GM10847 (cell line): ENCODE results near the gene CEACAM19.

ENCODE experiments used
- POLR2A ChIP-seq: IDR thresholded peaks from 2 replicates; pipeline ENCODE4 v1.6.1; 2011; ENCODE audit not compliant: insufficient read length; ENCODE audit errors: extremely low read depth

Gene CEACAM19

DNA sequence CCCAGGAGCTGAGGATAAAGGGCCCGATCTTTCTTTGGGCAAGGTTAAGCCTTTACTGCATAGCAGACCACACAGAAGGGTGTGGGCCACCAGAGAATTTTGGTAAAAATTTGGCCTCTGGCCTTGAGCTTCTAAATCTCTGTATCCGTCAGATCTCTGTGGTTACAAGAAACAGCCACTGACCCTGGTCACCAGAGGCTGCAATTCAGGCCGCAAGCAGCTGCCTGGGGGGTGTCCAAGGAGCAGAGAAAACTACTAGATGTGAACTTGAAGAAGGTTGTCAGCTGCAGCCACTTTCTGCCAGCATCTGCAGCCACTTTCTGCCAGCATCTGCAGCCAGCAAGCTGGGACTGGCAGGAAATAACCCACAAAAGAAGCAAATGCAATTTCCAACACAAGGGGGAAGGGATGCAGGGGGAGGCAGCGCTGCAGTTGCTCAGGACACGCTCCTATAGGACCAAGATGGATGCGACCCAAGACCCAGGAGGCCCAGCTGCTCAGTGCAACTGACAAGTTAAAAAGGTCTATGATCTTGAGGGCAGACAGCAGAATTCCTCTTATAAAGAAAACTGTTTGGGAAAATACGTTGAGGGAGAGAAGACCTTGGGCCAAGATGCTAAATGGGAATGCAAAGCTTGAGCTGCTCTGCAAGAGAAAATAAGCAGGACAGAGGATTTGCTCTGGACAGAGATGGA, 8.4 kb upstream of the CEACAM19 start:
- no peak for TF ChIP-seq POLR2A

DNA sequence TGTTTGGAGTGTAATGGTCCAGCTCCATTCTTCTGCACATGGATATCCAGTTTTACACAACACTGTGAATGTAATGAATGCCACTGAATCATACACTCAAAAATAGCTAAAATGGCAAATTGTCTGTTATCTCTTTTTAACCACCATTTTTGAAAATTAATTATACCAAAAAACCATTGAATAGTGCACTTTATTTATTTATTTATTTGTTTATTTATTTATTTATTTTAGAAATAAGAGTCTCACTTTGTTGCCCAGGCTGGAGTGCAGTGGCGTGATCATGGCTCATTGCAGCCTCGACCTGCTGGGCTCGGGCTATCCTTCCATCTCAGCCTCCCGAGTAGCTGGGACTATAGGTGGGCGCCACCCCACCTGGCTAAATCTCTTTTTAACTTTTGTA, 7.3 kb upstream of the CEACAM19 start:
- TF ChIP-seq POLR2A = no peak

DNA sequence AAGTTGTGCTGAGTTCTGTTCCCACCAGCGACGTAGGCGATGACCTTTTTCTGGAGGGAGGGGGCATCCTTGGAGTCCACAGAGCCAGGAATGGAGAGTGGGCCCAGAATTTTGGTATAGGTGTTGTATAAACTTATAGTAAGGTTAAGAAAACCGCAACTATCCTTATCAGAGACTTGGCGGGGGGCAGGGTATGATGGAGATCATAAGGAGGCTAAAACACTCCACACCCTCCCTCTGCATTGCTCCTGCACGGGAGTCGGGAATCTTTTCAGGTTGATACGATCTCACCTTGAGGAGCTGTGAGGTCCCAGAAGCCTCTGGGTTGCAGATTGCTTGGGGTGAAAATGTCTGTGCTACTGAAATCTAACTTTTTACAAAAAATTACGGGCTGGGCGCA, 6.3 kb upstream of the CEACAM19 start:
- no peak for TF ChIP-seq POLR2A

DNA sequence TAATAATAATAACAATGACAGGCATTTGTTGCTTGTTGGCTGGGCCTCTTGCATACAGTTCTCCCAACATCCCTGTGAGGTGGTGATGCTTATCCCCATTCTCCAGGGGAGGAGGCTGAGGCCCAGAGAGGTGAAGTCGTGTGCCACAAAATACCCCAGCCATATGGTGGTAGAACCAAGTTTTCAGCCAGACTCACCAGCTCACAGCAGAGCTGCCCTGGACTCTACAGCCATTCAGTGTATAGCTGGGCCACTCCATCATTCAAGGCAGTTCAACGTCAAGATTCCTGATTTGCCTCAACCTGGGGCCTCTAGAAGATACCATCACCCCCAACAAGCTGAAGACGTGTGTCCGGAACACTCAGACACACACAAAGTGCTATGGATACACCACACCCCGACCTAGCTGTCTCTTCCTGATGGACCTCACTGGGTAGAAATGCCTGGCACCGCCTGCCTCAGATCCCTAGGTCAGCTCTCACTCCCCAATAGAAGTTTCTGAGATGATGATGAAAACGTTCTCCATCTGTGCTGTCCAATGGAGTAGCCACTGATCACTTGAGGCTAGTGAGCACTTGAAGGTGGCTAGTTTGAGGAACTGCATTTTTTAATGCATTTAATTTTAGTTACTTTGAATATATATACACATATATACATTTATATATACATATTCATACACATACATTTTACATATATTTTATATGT, 4.3 kb upstream of the CEACAM19 start:
- TF ChIP-seq POLR2A = no peak

DNA sequence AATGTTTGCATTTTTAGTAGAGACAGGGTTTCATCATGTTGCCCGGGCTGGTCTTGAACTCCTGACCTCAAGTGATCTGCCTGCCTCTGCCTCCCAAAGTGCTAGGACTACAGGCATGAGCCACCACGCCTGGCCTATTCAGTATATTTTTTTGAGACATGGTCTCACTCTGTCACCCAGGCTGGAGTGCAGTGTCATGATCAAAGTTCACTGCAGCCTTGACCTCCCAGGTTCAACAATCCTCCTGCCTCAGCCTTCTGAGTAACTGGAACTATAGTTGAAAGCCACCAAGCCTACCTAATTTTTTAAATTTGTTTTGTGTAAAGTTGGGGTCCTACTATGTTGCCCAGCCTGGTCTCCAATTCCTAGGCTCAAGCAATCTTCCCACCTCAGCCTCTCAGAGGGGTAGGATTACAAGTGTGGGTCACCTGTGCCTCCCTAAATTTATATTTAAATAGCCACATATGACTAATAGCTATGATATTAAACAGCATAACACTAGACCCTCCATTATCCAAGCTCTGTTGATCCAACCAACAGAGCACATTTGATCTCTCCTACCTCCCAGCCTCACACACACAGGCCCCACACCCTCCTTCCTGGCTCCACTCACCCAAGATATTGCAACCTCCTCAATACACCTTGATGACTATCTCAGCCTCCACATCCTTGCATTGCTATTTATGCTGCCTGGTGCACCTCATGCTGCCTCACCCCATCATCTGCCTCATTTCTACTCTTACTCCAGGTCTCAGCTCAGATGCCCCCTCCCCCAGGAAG, 2.1 kb upstream of the CEACAM19 start:
- TF ChIP-seq POLR2A = no peak

DNA sequence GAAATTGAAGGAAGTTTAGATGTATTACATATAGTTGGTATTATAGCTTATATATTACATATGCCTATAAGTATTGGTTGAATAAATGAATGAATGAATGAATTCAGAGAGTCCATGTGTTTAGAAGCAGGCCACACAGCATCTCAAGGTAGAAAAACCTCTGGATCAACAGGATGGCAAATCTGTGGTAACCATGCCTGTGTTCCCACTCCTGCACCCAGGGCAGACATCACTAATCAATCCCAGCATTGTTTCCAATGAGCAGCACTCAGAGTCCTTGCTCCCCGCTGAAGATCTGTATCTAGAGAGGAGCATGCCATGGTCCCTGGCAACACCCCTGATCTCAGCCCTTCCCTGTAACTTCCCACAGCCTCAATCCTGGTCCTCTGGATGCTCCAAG, 944 bp downstream of the CEACAM19 start:
- TF ChIP-seq POLR2A = no peak

DNA sequence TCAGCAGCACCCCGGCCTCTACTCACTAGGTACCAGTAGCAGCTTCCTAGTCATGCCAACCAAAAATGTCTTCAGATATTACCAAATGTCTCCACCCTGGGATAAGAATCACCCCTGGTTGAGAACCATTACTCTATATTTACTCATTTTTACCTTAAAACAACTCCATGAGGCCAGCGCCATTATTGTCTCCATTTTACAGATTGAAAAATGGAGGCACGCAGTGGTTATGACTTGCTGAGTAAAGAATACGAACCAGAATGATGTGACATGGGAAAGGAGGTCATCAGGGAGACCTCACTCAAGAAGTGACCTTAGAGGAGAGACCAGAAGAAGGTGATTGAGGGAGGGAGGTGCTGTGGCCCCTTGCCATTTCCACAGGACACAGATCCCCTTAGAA, 2.2 kb downstream of the CEACAM19 start:
- TF ChIP-seq POLR2A = no peak

DNA sequence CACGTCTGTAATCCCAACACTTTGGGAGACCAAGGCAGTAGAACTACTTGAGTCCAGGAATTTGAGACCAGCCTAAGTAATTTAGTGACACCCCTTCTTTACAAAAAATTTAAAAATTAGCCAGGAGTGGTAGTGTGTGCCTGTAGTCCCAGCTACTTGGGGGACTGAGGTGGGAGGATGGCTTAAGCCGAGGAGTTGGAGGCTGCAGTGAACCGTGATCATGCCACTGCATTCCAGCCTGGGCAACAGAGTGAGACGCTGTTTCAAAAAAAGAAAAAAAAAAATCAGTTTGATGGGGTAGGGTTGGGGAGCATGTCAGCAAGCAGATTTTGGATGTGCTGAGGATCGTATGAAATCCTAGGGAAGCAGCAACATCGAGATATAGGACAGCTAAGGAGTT, 4.2 kb downstream of the CEACAM19 start:
- no peak for TF ChIP-seq POLR2A

DNA sequence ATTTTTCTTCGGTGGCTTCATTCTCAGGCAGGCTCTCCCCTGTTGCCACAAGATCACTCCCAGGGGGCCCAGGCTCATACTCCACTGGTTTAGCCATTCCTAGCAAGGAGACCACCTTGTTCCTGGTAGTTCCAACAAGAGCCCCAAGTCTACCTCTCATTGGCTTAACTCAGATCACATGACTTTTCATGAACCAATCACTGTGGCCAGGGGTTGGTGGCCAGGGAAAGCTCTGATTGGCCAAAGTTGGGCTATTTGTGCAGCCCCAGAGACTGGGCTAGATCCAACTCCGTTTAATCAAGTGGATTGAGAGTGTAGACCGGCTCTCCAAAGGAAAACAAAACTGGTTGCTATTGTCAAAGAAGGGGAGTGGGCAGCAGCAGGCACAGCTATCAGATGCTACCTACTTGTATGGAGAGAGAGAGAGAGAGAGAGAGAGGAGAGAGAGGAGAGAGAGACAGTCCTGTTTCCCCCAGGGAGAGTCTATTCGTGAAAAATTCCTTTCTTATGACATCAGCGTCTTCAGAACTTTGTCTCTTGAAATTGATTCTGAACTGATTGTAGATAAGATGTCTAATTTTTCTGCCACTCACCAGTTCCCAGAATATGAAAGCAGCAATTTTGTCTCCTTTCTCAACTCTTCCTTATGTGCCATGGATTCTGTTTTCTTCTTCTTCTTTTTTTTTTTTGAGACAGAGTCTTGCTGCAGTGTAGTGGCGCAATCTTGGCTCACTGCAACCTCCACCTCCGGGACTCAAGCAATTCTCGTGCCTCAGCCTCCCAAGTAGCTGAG, 5.9 kb downstream of the CEACAM19 start:
- TF ChIP-seq POLR2A = no peak

DNA sequence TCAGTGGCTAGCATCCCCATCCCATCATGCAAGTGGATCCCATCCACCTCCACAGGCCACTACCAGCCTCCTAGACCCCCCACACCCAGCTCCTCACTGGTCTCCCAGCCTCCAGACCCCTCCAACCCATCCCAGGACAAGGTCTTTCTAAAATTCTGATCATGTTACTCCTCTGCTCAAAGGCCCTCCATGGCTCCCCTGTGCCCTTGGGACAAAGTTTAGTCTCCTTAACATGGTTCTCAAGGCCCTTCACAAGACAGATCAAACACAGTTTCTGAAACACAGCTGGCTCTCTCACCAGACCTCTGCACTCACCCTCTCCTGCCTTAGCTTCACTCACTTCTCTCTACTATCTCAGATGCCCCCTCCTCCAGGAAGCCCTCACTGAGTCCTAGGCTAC, 9.3 kb downstream of the CEACAM19 start:
- no peak for TF ChIP-seq POLR2A

DNA sequence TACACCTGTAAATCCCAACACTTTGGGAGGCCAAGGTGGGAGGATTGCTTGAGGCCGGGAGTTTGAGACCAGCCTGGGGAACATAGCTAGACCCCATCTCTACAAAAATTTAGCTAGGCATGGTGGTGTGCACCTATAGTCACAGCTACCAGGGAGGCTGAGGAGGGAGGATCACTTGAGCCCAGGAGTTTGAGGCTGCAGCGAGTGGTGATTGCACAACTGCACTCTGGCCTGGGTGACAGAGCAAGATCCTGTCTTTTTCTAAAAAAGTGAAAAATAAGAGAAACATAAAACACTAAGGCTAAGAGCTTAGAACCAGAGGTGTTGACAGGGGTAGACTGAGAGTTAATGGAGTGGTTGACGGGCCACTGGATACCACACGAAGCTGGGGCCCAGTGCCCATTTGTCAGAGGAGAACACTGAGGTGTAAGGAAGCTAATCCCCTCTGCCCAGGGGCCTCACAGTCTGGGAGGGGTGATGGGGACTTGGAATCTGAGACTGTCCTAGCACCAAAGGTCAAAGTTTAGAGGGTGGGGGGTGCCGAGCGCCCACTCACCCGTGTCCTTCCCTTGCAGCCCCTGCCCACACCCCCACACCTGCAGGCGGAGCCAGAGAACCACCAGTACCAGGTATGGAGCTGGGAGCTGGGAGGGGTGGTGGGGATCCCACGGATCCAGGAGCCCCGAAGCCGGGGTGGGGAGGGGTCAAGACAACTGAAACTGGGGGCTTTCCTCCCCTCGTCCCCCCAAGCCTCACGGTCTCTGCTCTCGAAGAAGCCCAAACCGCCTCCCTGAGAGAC, 10.9 kb downstream of the CEACAM19 start:
- no peak for TF ChIP-seq POLR2A

DNA sequence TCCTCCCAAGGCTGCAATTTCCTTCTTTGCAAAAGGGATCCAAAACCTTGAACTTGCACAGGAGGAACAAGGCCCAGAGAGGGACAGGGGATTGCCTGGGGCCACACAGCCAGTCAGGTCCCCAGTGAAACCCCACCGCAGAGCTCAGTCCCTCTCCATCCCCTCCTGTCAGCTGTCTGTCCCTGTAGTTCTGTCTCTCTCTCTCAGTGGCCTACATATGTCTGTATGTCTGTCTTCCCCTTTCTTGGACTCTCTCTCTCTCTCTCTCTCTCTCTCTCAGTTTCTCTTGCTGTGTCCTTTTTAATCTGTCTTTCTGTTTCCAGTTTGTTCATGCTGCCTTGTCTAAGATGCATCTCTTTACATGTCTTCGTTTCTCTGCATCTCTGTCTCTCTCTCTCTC, 11.5 kb downstream of the CEACAM19 start:
- TF ChIP-seq POLR2A = no peak

DNA sequence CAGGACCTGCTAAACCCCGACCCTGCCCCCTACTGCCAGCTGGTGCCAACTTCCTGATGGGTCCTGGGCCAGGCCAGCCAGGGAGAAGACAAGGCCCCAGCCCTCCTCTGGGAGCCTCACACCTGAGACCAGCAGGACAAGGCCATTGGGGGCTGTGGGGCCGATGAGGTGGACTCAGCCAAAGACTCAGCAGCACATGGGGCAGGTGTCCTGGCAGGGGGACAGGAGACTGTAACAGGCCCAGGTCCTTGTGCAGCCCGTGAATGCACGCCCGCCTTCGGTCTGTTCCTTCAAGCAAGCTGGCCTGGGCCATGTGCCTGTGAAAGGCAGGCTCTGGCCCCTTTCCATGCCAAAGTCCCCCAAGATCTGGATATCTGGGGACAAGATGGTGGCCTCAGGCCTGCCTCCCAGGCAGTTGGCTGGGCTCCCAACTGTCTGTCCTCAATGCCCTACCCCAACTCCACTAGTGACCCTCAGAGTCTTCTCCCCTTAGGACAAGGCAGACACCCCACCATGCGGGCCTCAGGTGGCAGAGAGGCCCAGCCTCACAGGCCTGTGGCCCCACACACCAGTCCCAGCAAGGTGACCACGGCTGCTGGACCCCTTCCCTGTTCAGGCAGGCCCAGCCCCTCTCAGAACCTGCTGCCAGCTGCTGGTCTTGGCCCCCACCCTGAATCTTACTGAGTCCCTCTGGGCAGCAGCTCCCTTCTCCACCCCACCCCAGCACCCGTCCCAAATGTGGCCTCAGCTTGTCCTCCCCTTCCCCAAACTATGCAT, 12.3 kb downstream of the CEACAM19 start:
- no peak for TF ChIP-seq POLR2A
